A549 (cell line): ENCODE data around the gene WDR82. TPM values are rescaled to one million over a fixed set of nuclear protein-coding genes. Genes with fewer than 3 reads are reported as not detected.

Source experiments
- ATAC-seq, 2 experiments: fragments of 200-7000 bp in 1 of 2; fragments of >200 bp in 1 of 2; cut with Nextera tagmentation in 1 of 2; cut with Tn5 transposase in 1 of 2; 3 replicates each; pipeline versions ENCODE4 v1.8.0 to v1.9.1; 2018 to 2020; ENCODE audit warnings: mild to moderate bottlenecking in 1 of 2, moderate library complexity in 1 of 2
- CTCF ChIA-PET: fragments of 300-600 bp; sonication (Branson Sonifier 250); formaldehyde crosslinking; extraction: SDS; loops from one replicate; lab custom pipeline; 2021; ENCODE audit warnings: antibody characterized with exemption, inconsistent platforms; lab: Yijun Ruan, JAX
- POLR2A ChIA-PET: fragments of 350-600 bp; formaldehyde crosslinking; extraction: SDS; loops from one replicate; lab custom pipeline; 2021; ENCODE audit warnings: antibody characterized with exemption, inconsistent platforms; lab: Yijun Ruan, JAX
- DNase-seq, 2 experiments: peaks; one replicate each; pipeline versions ENCODE4 v3.0.0 to v3.0.0-alpha.2; 2011 to 2016; ENCODE audit warnings: low read depth in 1 of 2, low spot score in 1 of 2
- FAIRE-seq: peaks from 2 replicates; lab custom pipeline; 2011; peaks lifted over from hg19 to GRCh38; lab: Jason Lieb, UNC
- H3K27ac ChIP-seq, 2 experiments: fragments of >200 bp; sonication (Bioruptor Twin); formaldehyde crosslinking; 3 replicates each; pipeline ENCODE4 v1.5.1; 2016 to 2017
- H3K4me1 ChIP-seq: fragments of >200 bp; sonication (Bioruptor Twin); formaldehyde crosslinking; 3 replicates; pipeline ENCODE4 v1.6.1; 2016
- H3K4me2 ChIP-seq: fragments of >200 bp; sonication (Bioruptor Twin); formaldehyde crosslinking; 3 replicates; pipeline ENCODE4 v1.6.1; 2016
- H3K4me3 ChIP-seq: fragments of >200 bp; sonication (Bioruptor Twin); formaldehyde crosslinking; 3 replicates; pipeline ENCODE4 v1.5.1; 2016
- H3K9me3 ChIP-seq: fragments of >200 bp; sonication (Bioruptor Twin); formaldehyde crosslinking; 3 replicates; pipeline ENCODE4 v1.6.1; 2016
- CBX8 ChIP-seq: fragments of 200-600 bp; sonication (generic); IDR thresholded peaks from 2 replicates; pipeline ENCODE4 v1.6.1; 2016
- CHD2 ChIP-seq: fragments of 150-350 bp; IDR thresholded peaks from 2 replicates; pipeline ENCODE4 v1.6.1; 2014; ENCODE audit warnings: low read length; ENCODE audit not compliant: partially characterized antibody
- EHF ChIP-seq: fragments of 250-450 bp; sonication (Bioruptor Pico); IDR thresholded peaks from 2 replicates; pipeline ENCODE4 v1.5.0; 2020; ENCODE audit warnings: mild to moderate bottlenecking
- FOSB ChIP-seq: fragments of 250-450 bp; sonication (Bioruptor Pico); IDR thresholded peaks from 2 replicates; pipeline ENCODE4 v1.5.0; 2020; ENCODE audit warnings: mild to moderate bottlenecking, moderate library complexity
- GATA3 ChIP-seq: IDR thresholded peaks from 2 replicates; pipeline ENCODE4 v1.6.1; 2012; ENCODE audit warnings: borderline replicate concordance
- HDAC2 ChIP-seq: fragments of 200-600 bp; sonication (generic); IDR thresholded peaks from 2 replicates; pipeline ENCODE4 v1.6.1; 2016
- HOXA7 ChIP-seq: fragments of 250-450 bp; sonication (Bioruptor Pico); IDR thresholded peaks from 2 replicates; pipeline ENCODE4 v1.5.0; 2020; ENCODE audit warnings: mild to moderate bottlenecking, moderate library complexity
- HOXB13 ChIP-seq: fragments of 250-450 bp; sonication (Bioruptor Pico); IDR thresholded peaks from 2 replicates; pipeline ENCODE4 v1.5.0; 2020; ENCODE audit warnings: low read depth, mild to moderate bottlenecking, moderate library complexity
- MAFK ChIP-seq: fragments of 450-650 bp; IDR thresholded peaks from 2 replicates; pipeline ENCODE4 v1.6.1; 2014; ENCODE audit not compliant: partially characterized antibody
- MAZ ChIP-seq: fragments of 150-350 bp; IDR thresholded peaks from 2 replicates; pipeline ENCODE4 v1.6.1; 2014; ENCODE audit warnings: antibody characterized with exemption, low read depth, low read length, borderline replicate concordance
- NFE2L2 ChIP-seq: fragments of 150-350 bp; conservative IDR thresholded peaks from 2 replicates; pipeline ENCODE4 v1.6.1; 2014; ENCODE audit warnings: low read length
- NR3C1 ChIP-seq: fragments of >200 bp; sonication (Bioruptor Twin); formaldehyde crosslinking; IDR thresholded peaks from 3 replicates; pipeline ENCODE4 v1.6.1; 2017
- PHF8 ChIP-seq: fragments of 200-600 bp; sonication (generic); IDR thresholded peaks from 2 replicates; pipeline ENCODE4 v1.6.1; 2016; ENCODE audit warnings: low read depth, mild to moderate bottlenecking, antibody characterized with exemption, moderate library complexity, borderline replicate concordance
- POLR2A ChIP-seq: IDR thresholded peaks from 2 replicates; pipeline ENCODE4 v1.6.1; 2012; ENCODE audit warnings: mild to moderate bottlenecking, low read length
- POLR2AphosphoS2 ChIP-seq: conservative IDR thresholded peaks from 2 replicates; pipeline ENCODE4 v1.6.1; 2012; ENCODE audit warnings: low read length, improper control_type of control experiment, inconsistent platforms
- RAD21 ChIP-seq, 2 experiments: fragments of >200 bp in 1 of 2; sonication (Bioruptor Twin) in 1 of 2; formaldehyde crosslinking in 1 of 2; IDR thresholded peaks in 1 of 2; conservative IDR thresholded peaks in 1 of 2; 2 replicates in 1 of 2; 3 replicates in 1 of 2; pipeline ENCODE4 v1.6.1; 2012 to 2018; ENCODE audit warnings: inconsistent platforms in 1 of 2
- RARB ChIP-seq: fragments of 250-450 bp; sonication (Bioruptor Pico); IDR thresholded peaks from 2 replicates; pipeline ENCODE4 v1.8.0; 2021; ENCODE audit warnings: mild to moderate bottlenecking, moderate library complexity
- TP53 ChIP-seq: fragments of 250-450 bp; sonication (Bioruptor Pico); IDR thresholded peaks from 2 replicates; pipeline ENCODE4 v1.5.0; 2021; ENCODE audit warnings: mild to moderate bottlenecking, moderate library complexity
- WGBS: methylation state at CpG from one replicate; pipeline ENCODE4 v1.1.6; 2017; ENCODE audit errors: missing lambda C conversion rate; 5-methylcytosine and 5-hydroxymethylcytosine counted together
- polyA plus RNA-seq, 4 experiments: library from polyadenylated mRNA; depleted of rRNA in 3 of 4; stranded (reverse); fragments of >200 nt; fragmentation: RNase III in 1 of 4; extraction: RNeasy Plus Mini Kit Qiagen cat#74134 plus additional on column Dnase treatment in 1 of 4; gene quantifications; 2 replicates in 3 of 4; 3 replicates in 1 of 4; pipeline ENCODE4 v1.2.3, GENCODE V29; 2011 to 2017
- TF ChIP-seq, protein P1 (sequence below): IDR thresholded peaks from 2 replicates; pipeline ENCODE4 v1.6.1; 2012
- TF ChIP-seq, protein P2 (sequence below): IDR thresholded peaks from 2 replicates; pipeline ENCODE4 v1.6.1; 2012; ENCODE audit warnings: low read depth, borderline replicate concordance
- TF ChIP-seq, protein P3 (sequence below): fragments of 200-600 bp; sonication (generic); IDR thresholded peaks from 2 replicates; pipeline ENCODE4 v1.6.1; 2016; ENCODE audit warnings: antibody characterized with exemption, mild to moderate bottlenecking, moderate library complexity

Gene WDR82
- polyA plus RNA-seq, 2 of the 4 experiments (the other 2 are of a cell fraction): 50.6 to 52.7 TPM

DNA sequence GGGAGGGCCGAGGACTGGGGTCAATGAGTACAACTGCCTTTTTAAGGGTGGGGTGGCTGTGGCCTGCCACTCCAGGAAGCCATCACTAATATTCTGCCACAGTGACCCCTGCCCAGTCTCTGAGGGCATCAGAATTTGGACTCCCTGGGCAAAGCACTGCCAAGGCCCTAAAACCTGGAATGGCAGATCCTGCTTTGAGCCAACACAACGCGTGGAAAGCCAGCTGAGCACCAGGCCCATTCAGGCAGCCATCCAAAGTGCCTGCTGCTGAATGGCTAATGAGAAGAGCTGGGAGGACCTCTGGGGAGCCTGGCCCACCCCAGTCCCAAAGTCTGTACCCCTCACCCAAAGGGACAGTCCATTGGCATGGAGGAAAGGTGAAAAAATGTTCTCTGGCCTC lies 44.5 kb downstream of the WDR82 start:
- H3K4me2 ChIP-seq: no peak overlapping the region
- CTCF ChIA-PET: interaction anchor here (0.7 to 11.4 kb wide), 5 partner anchors 12 to 105 kb away, joined by 3 to 198 read pairs (median 7); partner anchors contain the start of genes TLR9 and WDR82
- no peak overlapping the region for H3K27ac ChIP-seq
- no peak overlapping the region for H3K4me3 ChIP-seq
- POLR2A ChIA-PET: no interaction called here
- TF ChIP-seq POLR2AphosphoS2 (no peak), HDAC2 (no peak), NFE2L2 (no peak), RARB (CRISPR knock-in tag) (no peak), NR3C1 (no peak), POLR2A (no peak)
- TF ChIP-seq, protein P1, sequence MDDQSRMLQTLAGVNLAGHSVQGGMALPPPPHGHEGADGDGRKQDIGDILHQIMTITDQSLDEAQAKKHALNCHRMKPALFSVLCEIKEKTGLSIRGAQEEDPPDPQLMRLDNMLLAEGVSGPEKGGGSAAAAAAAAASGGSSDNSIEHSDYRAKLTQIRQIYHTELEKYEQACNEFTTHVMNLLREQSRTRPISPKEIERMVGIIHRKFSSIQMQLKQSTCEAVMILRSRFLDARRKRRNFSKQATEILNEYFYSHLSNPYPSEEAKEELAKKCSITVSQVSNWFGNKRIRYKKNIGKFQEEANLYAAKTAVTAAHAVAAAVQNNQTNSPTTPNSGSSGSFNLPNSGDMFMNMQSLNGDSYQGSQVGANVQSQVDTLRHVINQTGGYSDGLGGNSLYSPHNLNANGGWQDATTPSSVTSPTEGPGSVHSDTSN: no peak
- 80% methylated on average over 3 of the region's 3 CpGs for WGBS
- H3K4me1 ChIP-seq: peaks cover 21% of the 10 kb centered on the region
- FAIRE-seq: no peak
- H3K9me3 ChIP-seq: no peaks in the 10 kb centered on the region
- no peak for ATAC-seq
- no peak for DNase-seq

DNA sequence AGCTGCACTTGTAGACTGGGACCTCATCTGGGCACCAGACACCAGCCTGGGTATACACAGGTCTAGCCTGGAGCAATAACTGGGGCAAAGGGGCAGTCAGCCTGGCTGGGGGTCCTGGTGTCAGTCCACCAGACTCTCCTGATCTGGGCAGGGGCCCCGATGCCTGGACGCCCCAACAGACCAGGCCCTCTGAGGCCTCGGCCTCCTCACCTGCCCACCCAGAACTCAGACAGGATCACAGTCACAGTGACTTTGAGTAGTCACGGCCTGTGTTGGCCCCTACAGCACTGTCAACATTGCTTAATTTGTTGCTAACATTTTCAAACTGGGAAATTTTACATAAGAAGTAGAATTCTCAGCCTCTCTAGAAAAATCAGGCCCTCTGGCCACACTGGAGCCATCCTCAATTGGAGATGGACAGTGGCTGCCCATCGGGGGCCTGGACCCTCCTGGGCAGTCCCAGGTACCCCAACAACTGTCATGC lies 45.3 kb downstream of the WDR82 start:
- no peak overlapping the region for H3K27ac ChIP-seq
- no peaks in the 10 kb centered on the region for H3K9me3 ChIP-seq
- CTCF ChIA-PET: interaction anchor here (0.8 to 11.4 kb wide), 6 partner anchors 11 to 256 kb away, joined by 4 to 198 read pairs (median 15); partner anchors contain the start of gene TLR9
- H3K4me3 ChIP-seq: no peak overlapping the region
- 86% methylated on average over 5 of the region's 5 CpGs for WGBS
- POLR2A ChIA-PET: no interaction called here
- H3K4me2 ChIP-seq: no peak overlapping the region
- no peak for ATAC-seq
- peaks cover 21% of the 10 kb centered on the region for H3K4me1 ChIP-seq
- TF ChIP-seq GATA3: no peak
- TF ChIP-seq, protein P2, sequence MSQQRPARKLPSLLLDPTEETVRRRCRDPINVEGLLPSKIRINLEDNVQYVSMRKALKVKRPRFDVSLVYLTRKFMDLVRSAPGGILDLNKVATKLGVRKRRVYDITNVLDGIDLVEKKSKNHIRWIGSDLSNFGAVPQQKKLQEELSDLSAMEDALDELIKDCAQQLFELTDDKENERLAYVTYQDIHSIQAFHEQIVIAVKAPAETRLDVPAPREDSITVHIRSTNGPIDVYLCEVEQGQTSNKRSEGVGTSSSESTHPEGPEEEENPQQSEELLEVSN: no peak
- no peak for TF ChIP-seq CBX8
- no peak for TF ChIP-seq EHF
- no peak for TF ChIP-seq HOXB13 (CRISPR knock-in tag)
- no peak for TF ChIP-seq TP53 (CRISPR knock-in tag)
- TF ChIP-seq, protein P3, sequence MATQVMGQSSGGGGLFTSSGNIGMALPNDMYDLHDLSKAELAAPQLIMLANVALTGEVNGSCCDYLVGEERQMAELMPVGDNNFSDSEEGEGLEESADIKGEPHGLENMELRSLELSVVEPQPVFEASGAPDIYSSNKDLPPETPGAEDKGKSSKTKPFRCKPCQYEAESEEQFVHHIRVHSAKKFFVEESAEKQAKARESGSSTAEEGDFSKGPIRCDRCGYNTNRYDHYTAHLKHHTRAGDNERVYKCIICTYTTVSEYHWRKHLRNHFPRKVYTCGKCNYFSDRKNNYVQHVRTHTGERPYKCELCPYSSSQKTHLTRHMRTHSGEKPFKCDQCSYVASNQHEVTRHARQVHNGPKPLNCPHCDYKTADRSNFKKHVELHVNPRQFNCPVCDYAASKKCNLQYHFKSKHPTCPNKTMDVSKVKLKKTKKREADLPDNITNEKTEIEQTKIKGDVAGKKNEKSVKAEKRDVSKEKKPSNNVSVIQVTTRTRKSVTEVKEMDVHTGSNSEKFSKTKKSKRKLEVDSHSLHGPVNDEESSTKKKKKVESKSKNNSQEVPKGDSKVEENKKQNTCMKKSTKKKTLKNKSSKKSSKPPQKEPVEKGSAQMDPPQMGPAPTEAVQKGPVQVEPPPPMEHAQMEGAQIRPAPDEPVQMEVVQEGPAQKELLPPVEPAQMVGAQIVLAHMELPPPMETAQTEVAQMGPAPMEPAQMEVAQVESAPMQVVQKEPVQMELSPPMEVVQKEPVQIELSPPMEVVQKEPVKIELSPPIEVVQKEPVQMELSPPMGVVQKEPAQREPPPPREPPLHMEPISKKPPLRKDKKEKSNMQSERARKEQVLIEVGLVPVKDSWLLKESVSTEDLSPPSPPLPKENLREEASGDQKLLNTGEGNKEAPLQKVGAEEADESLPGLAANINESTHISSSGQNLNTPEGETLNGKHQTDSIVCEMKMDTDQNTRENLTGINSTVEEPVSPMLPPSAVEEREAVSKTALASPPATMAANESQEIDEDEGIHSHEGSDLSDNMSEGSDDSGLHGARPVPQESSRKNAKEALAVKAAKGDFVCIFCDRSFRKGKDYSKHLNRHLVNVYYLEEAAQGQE: no peak
- TF ChIP-seq FOSB (CRISPR knock-in tag): no peak
- TF ChIP-seq HOXA7 (CRISPR knock-in tag): no peak
- TF ChIP-seq RAD21 (conservative IDR thresholded peaks at IDR 0.05 in 1 of 2, IDR thresholded peaks at IDR 0.05 in 1 of 2): no peak
- TF ChIP-seq MAFK: no peak
- no peak for TF ChIP-seq MAZ
- TF ChIP-seq CHD2: no peak
- no peak for TF ChIP-seq PHF8
- TF ChIP-seq, protein P1: no peak
- no peak for DNase-seq
- FAIRE-seq: no peak
